Mucosa of gallbladder (tissue), 1 donor: ENCODE results near the gene OSM. TPM values are rescaled to one million over a fixed set of nuclear protein-coding genes. Genes with fewer than 3 reads are reported as not detected.

ENCODE experiments used
- total RNA-seq: library from RNA; stranded (reverse); gene quantifications from one replicate; pipeline ENCODE4 v1.2.1, GENCODE V29; 2021
- donor health status: DM: no; HTN: no; CAD: no.

OSM gene
- total RNA-seq, 1 donor from 2014 or later: 4.7 TPM

Other genes with a start within 250 kb of the OSM start
- gene HORMAD2, start 186.4 kb downstream of the OSM start, total RNA-seq: not detected
- 17.8 TPM for gene LIF, start 20.1 kb downstream of the OSM start, total RNA-seq
- 19.1 TPM for gene CASTOR1, start 22.7 kb upstream of the OSM start, total RNA-seq
- 48.4 TPM for gene TBC1D10A, start 60.1 kb upstream of the OSM start, total RNA-seq
- 179 TPM for gene SF3A1, start 90.0 kb upstream of the OSM start, total RNA-seq
- gene CCDC157, start 90.2 kb upstream of the OSM start, total RNA-seq: 6.5 TPM
- gene RNF215, start 120.6 kb upstream of the OSM start, total RNA-seq: 31.2 TPM
- 35.4 TPM for gene SEC14L2, start 130.2 kb upstream of the OSM start, total RNA-seq
- 20.0 TPM for gene MTFP1, start 158.9 kb upstream of the OSM start, total RNA-seq
- gene SEC14L3, start 205.2 kb upstream of the OSM start, total RNA-seq: not detected
- 0.20 TPM for gene SEC14L4, start 238.8 kb upstream of the OSM start, total RNA-seq